Keratinocyte (primary cell): ENCODE results near the gene ETNK1. TPM values are rescaled to one million over a fixed set of nuclear protein-coding genes. Genes with fewer than 3 reads are reported as not detected.

Experiments used
- DNase-seq: peaks from one replicate; pipeline ENCODE4 v3.0.0-alpha.2; 2011; ENCODE audit warnings: low read depth, missing footprints, low spot score
- FAIRE-seq: peaks from 2 replicates; lab custom pipeline; 2011; peaks lifted over from hg19 to GRCh38; lab: Jason Lieb, UNC
- H2AFZ ChIP-seq: 2 replicates; pipeline ENCODE4 v1.6.0; 2012; ENCODE audit warnings: low read length, control low read depth, inconsistent platforms; ENCODE audit not compliant: control insufficient read depth
- H3K27ac ChIP-seq: 2 replicates; pipeline ENCODE4 v1.5.1; 2011; ENCODE audit warnings: low read length; ENCODE audit not compliant: control insufficient read depth, insufficient read depth
- H3K27me3 ChIP-seq: 3 replicates; pipeline ENCODE4 v1.6.0; 2011; ENCODE audit warnings: low read length; ENCODE audit not compliant: control insufficient read depth, insufficient read depth; ENCODE audit errors: extremely low read depth
- H3K36me3 ChIP-seq, 2 experiments: 2 replicates in 1 of 2; 3 replicates in 1 of 2; pipeline ENCODE4 v1.5.1; 2011; ENCODE audit warnings: low read length in 2 of 2, mild to moderate bottlenecking in 1 of 2; ENCODE audit not compliant: control insufficient read depth in 2 of 2, insufficient read depth in 2 of 2; ENCODE audit errors: extremely low read depth in 1 of 2
- H3K4me1 ChIP-seq: 3 replicates; pipeline ENCODE4 v1.5.1; 2011; ENCODE audit warnings: low read length; ENCODE audit not compliant: control insufficient read depth, insufficient read depth; ENCODE audit errors: extremely low read depth
- H3K4me2 ChIP-seq: 3 replicates; pipeline ENCODE4 v1.6.0; 2011; ENCODE audit warnings: low read depth, low read length; ENCODE audit not compliant: control insufficient read depth, insufficient read depth; ENCODE audit errors: extremely low read depth
- H3K4me3 ChIP-seq, 3 experiments: fragments of 200-600 bp in 1 of 3; sonication (generic) in 1 of 3; 2 replicates in 2 of 3; 3 replicates in 1 of 3; pipeline ENCODE4 v1.5.1; 2011 to 2016; ENCODE audit warnings: low read length in 3 of 3, mild to moderate bottlenecking in 3 of 3, control low read depth in 2 of 3, inconsistent platforms in 1 of 3, low read depth in 1 of 3, mixed read lengths in 1 of 3, mixed run types in 1 of 3, moderate library complexity in 1 of 3; ENCODE audit not compliant: control insufficient read depth in 2 of 3, insufficient read depth in 2 of 3; ENCODE audit errors: extremely low read depth in 1 of 3
- H3K79me2 ChIP-seq: 2 replicates; pipeline ENCODE4 v1.6.0; 2012; ENCODE audit warnings: low read length; ENCODE audit not compliant: control insufficient read depth, insufficient read depth
- H3K9ac ChIP-seq: 3 replicates; pipeline ENCODE4 v1.6.0; 2011; ENCODE audit warnings: low read length; ENCODE audit not compliant: control insufficient read depth, insufficient read depth; ENCODE audit errors: extremely low read depth
- H3K9me1 ChIP-seq: 3 replicates; pipeline ENCODE4 v1.6.0; 2011; ENCODE audit warnings: low read length; ENCODE audit not compliant: control insufficient read depth, insufficient read depth; ENCODE audit errors: extremely low read depth
- H3K9me3 ChIP-seq: 2 replicates; pipeline ENCODE4 v1.5.1; 2012; ENCODE audit warnings: low read depth, low read length; ENCODE audit not compliant: control insufficient read depth
- H4K20me1 ChIP-seq: 3 replicates; pipeline ENCODE4 v1.6.0; 2011; ENCODE audit warnings: low read length; ENCODE audit not compliant: control insufficient read depth, insufficient read depth; ENCODE audit errors: extremely low read depth
- EZH2 ChIP-seq: IDR thresholded peaks from one replicate; pipeline ENCODE4 v1.6.1; 2012; ENCODE audit warnings: inconsistent platforms, mild to moderate bottlenecking, low read length, moderate library complexity
- dilution Hi-C: fragments of 300-500 bp; cut with MboI; formaldehyde crosslinking; loops from one replicate; pipeline ENCODE4 v1.7.0; 2020; ENCODE audit warnings: low sequenced_read_pairs; ENCODE audit not compliant: extremely low pct_ligation_motif_present
- polyA plus RNA-seq, 5 experiments: library from polyadenylated mRNA; depleted of rRNA in 3 of 5; stranded (reverse) in 3 of 5; stranded (forward) in 1 of 5; unstranded in 1 of 5; fragments of >200 nt; gene quantifications; 1 replicate in 1 of 5; 2 replicates in 3 of 5; 3 replicates in 1 of 5; pipeline versions ENCODE4 v1.2.1 to v1.2.3, GENCODE V29; 2011 to 2012; ENCODE audit warnings: missing spikeins in 2 of 5, low read depth in 1 of 5, low replicate concordance in 1 of 5
- TF ChIP-seq, protein P1 (sequence below), 3 experiments: IDR thresholded peaks in 1 of 3; conservative IDR thresholded peaks in 1 of 3; optimal IDR thresholded peaks in 1 of 3; 2 replicates in 2 of 3; 3 replicates in 1 of 3; pipeline versions ENCODE3 to v1.5.1; 2011; ENCODE audit warnings: low read length in 3 of 3, mild to moderate bottlenecking in 3 of 3, moderate library complexity in 2 of 3, control low read depth in 1 of 3, inconsistent platforms in 1 of 3; ENCODE audit not compliant: insufficient read depth in 2 of 3; ENCODE audit errors: extremely low read depth in 1 of 3

Gene ETNK1
- polyA plus RNA-seq, 1 donor (not counting 4 experiments of a cell fraction or from before 2014, with no cell fraction given) = 20.3 TPM

- TF ChIP-seq EZH2 = no peak
- TF ChIP-seq, protein P1, sequence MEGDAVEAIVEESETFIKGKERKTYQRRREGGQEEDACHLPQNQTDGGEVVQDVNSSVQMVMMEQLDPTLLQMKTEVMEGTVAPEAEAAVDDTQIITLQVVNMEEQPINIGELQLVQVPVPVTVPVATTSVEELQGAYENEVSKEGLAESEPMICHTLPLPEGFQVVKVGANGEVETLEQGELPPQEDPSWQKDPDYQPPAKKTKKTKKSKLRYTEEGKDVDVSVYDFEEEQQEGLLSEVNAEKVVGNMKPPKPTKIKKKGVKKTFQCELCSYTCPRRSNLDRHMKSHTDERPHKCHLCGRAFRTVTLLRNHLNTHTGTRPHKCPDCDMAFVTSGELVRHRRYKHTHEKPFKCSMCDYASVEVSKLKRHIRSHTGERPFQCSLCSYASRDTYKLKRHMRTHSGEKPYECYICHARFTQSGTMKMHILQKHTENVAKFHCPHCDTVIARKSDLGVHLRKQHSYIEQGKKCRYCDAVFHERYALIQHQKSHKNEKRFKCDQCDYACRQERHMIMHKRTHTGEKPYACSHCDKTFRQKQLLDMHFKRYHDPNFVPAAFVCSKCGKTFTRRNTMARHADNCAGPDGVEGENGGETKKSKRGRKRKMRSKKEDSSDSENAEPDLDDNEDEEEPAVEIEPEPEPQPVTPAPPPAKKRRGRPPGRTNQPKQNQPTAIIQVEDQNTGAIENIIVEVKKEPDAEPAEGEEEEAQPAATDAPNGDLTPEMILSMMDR (optimal IDR thresholded peaks at IDR 0.05 in 1 of 3, IDR thresholded peaks at IDR 0.05 in 1 of 3, conservative IDR thresholded peaks at IDR 0.05 in 1 of 3; ENCODE audit: extremely low read depth in 1 of 3, insufficient read depth in 2 of 3, low read length in 3 of 3) = no peak
- no peaks in the 10 kb centered on the region for H3K27me3 ChIP-seq
- no peak overlapping the region for H3K4me3 ChIP-seq
- peaks cover 30% of the 10 kb centered on the region for H3K4me1 ChIP-seq
- no peak overlapping the region for H3K9ac ChIP-seq
- dilution Hi-C loops = no loop called here
- no peak for FAIRE-seq
- H2AFZ ChIP-seq = no peak overlapping the region
- peaks cover 0 to under 1% of the 10 kb centered on the region in 2 experiments for H3K36me3 ChIP-seq
- no peak for DNase-seq
- H3K4me2 ChIP-seq = no peak overlapping the region
- H3K9me1 ChIP-seq = no peaks in the 10 kb centered on the region
- H3K79me2 ChIP-seq = peaks cover 28% of the 10 kb centered on the region
- H3K9me3 ChIP-seq = no peaks in the 10 kb centered on the region
- H4K20me1 ChIP-seq = no peaks in the 10 kb centered on the region
- H3K27ac ChIP-seq = peak overlapping the region; percentile 45
Observed at GRCh38 chr12:22653075-22653474, 28.1 kb downstream of the ETNK1 start.

DNA sequence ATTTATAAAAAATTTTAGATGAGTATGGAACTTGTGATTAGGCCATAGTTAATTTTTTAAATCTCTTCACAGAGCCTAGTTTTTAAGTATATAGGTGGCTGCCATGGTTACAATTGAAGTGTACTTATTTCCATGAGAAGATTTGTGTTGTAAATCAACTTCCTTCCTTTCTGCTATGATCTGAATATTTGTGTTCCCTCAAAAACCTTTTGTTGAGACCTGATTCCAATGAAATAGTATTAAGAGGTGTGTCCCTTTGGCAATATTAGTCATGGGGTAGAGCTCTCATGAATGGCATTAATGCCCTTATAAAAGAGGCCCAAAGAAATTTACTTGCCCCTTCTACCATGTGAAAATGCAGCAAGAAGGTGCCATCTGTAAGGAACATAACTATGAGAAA lies 28.8 kb downstream of the ETNK1 start:
- dilution Hi-C loops = no loop called here
- H3K79me2 ChIP-seq = peaks cover 25% of the 10 kb centered on the region
- no peaks in the 10 kb centered on the region for H3K9me1 ChIP-seq
- TF ChIP-seq, protein P1 (optimal IDR thresholded peaks at IDR 0.05 in 1 of 3, IDR thresholded peaks at IDR 0.05 in 1 of 3, conservative IDR thresholded peaks at IDR 0.05 in 1 of 3; ENCODE audit: extremely low read depth in 1 of 3, insufficient read depth in 2 of 3, low read length in 3 of 3) = no peak
- H3K4me1 ChIP-seq = peaks cover 37% of the 10 kb centered on the region
- no peaks in the 10 kb centered on the region for H3K27me3 ChIP-seq
- no peak overlapping the region for H3K4me3 ChIP-seq
- no peaks in the 10 kb centered on the region for H4K20me1 ChIP-seq
- H2AFZ ChIP-seq = no peak overlapping the region
- peak overlapping the region; percentile 45 for H3K27ac ChIP-seq
- no peaks in the 10 kb centered on the region for H3K9me3 ChIP-seq
- H3K4me2 ChIP-seq = no peak overlapping the region
- no peaks in the 10 kb centered on the region for H3K36me3 ChIP-seq
- DNase-seq = no peak
- FAIRE-seq = no peak
- H3K9ac ChIP-seq = no peak overlapping the region
